OCI-LY7 (cell line): ENCODE results near the gene ASCL3. TPM values are rescaled to one million over a fixed set of nuclear protein-coding genes. Genes with fewer than 3 reads are reported as not detected.
A peak's percentile ranks its signal among the peaks of the same experiment; 100 is the strongest.

Source experiments
- BruUV-seq: library from RNA; stranded (reverse); fragments of 400-500 nt; replicated peaks from 2 replicates; lab custom pipeline; 2021; lab: Mats Ljungman, UMichigan
- CTCF ChIA-PET: fragments of 300-600 bp; sonication (Branson Sonifier 250); formaldehyde crosslinking; loops from one replicate; lab custom pipeline; 2022; ENCODE audit warnings: antibody characterized with exemption; ENCODE audit not compliant: unreplicated experiment; lab: Charles Lee
- POLR2A ChIA-PET: fragments of 300-600 bp; sonication (Branson Sonifier 250); formaldehyde crosslinking; loops from one replicate; lab custom pipeline; 2022; ENCODE audit warnings: antibody characterized with exemption; lab: Charles Lee
- DNase-seq: peaks from one replicate; pipeline ENCODE4 v3.0.0-alpha.2; 2015; ENCODE audit warnings: low spot score
- H2AFZ ChIP-seq: fragments of 200-600 bp; sonication (generic), shearing (Covaris generic); 2 replicates; pipeline ENCODE4 v1.6.1; 2014; ENCODE audit warnings: mild to moderate bottlenecking, antibody characterized with exemption, low read length, moderate library complexity
- H3K27ac ChIP-seq: fragments of 200-600 bp; sonication (generic); 2 replicates; pipeline ENCODE4 v1.5.1; 2014; ENCODE audit warnings: mixed run types, low read depth, mild to moderate bottlenecking, moderate library complexity, low read length, inconsistent platforms; ENCODE audit not compliant: poor library complexity, severe bottlenecking
- H3K36me3 ChIP-seq: fragments of 200-600 bp; sonication (generic); 2 replicates; pipeline ENCODE4 v1.6.1; 2014; ENCODE audit warnings: mild to moderate bottlenecking, antibody characterized with exemption, low read length, moderate library complexity, mixed read lengths; ENCODE audit not compliant: insufficient read depth
- H3K4me1 ChIP-seq: fragments of 200-600 bp; sonication (generic); 2 replicates; pipeline ENCODE4 v1.5.1; 2014; ENCODE audit warnings: mild to moderate bottlenecking, low read length; ENCODE audit not compliant: insufficient read depth, poor library complexity, severe bottlenecking
- H3K4me2 ChIP-seq: fragments of 200-600 bp; sonication (generic); 2 replicates; pipeline ENCODE4 v1.6.1; 2014; ENCODE audit warnings: mild to moderate bottlenecking, low read length
- H3K4me3 ChIP-seq: fragments of 200-600 bp; sonication (generic); 2 replicates; pipeline ENCODE4 v1.5.1; 2014; ENCODE audit warnings: mild to moderate bottlenecking, low read depth, low read length; ENCODE audit not compliant: poor library complexity, severe bottlenecking
- H3K79me2 ChIP-seq: fragments of 200-600 bp; sonication (generic); 2 replicates; pipeline ENCODE4 v1.6.1; 2016; ENCODE audit warnings: low read depth, mild to moderate bottlenecking, low read length, moderate library complexity, mixed read lengths; ENCODE audit not compliant: insufficient read depth
- H3K9me2 ChIP-seq: fragments of 200-600 bp; sonication (generic); 2 replicates; pipeline ENCODE4 v1.6.1; 2016; ENCODE audit warnings: mild to moderate bottlenecking, low read length, mixed read lengths; ENCODE audit not compliant: insufficient read depth
- H3K9me3 ChIP-seq: fragments of 200-600 bp; sonication (generic); 2 replicates; pipeline ENCODE4 v1.6.1; 2014; ENCODE audit warnings: mild to moderate bottlenecking, mixed run types, low read length, mixed read lengths
- H4K20me1 ChIP-seq: fragments of 200-600 bp; sonication (generic); 2 replicates; pipeline ENCODE4 v1.6.1; 2014; ENCODE audit warnings: mild to moderate bottlenecking, antibody characterized with exemption, low read length, moderate library complexity, mixed read lengths; ENCODE audit not compliant: insufficient read depth
- EZH2phosphoT487 ChIP-seq: fragments of 200-600 bp; sonication (generic); IDR thresholded peaks from 2 replicates; pipeline ENCODE4 v1.6.1; 2018; ENCODE audit warnings: low read depth, borderline replicate concordance, mild to moderate bottlenecking, mixed run types, antibody characterized with exemption, low read length, moderate library complexity, mixed read lengths
- intact Hi-C: fragments of 100-400 bp; cut with micrococcal nuclease; formaldehyde crosslinking; loops from one replicate; pipeline ENCODE4 v1.10.0; 2022; ENCODE audit not compliant: unreplicated experiment
- total RNA-seq, 2 experiments: library from RNA; depleted of rRNA in 1 of 2; stranded (reverse); fragments of >200 nt in 1 of 2; shearing (Covaris generic) in 1 of 2; gene quantifications; 2 replicates each; pipeline ENCODE4 v1.2.3, GENCODE V29; 2014 to 2022
- TF ChIP-seq, protein P1 (sequence below): fragments of 200-600 bp; sonication (generic); conservative IDR thresholded peaks from 2 replicates; pipeline ENCODE4 v1.5.1; 2014; ENCODE audit warnings: mild to moderate bottlenecking, antibody characterized with exemption, low read length, moderate library complexity, mixed read lengths

Gene ASCL3
- total RNA-seq, 2 experiments from 2014 or later: not detected

GRCh38 chr11:8948886-8949285, 6.1 kb upstream of the ASCL3 start:
- Histone ChIP-seq H3K36me3 (peaks cover 66% of the 10 kb centered on the region), H3K9me2 (no peaks in the 10 kb centered on the region), H4K20me1 (no peaks in the 10 kb centered on the region), H3K4me1 (no peaks in the 10 kb centered on the region), H3K27ac (no peak overlapping the region), H3K4me2 (no peak overlapping the region), H3K4me3 (no peak overlapping the region), H3K79me2 (no peaks in the 10 kb centered on the region), H3K9me3 (no peaks in the 10 kb centered on the region), H2AFZ (no peak overlapping the region)
- ChIA-PET POLR2A (interaction anchor here (0.6 to 1.3 kb wide), 6 partner anchors 9 to 1081 kb away, joined by 3 to 4 read pairs (median 4); no protein-coding TSS in a partner anchor), CTCF (no interaction called here)
- TF ChIP-seq, protein P1, sequence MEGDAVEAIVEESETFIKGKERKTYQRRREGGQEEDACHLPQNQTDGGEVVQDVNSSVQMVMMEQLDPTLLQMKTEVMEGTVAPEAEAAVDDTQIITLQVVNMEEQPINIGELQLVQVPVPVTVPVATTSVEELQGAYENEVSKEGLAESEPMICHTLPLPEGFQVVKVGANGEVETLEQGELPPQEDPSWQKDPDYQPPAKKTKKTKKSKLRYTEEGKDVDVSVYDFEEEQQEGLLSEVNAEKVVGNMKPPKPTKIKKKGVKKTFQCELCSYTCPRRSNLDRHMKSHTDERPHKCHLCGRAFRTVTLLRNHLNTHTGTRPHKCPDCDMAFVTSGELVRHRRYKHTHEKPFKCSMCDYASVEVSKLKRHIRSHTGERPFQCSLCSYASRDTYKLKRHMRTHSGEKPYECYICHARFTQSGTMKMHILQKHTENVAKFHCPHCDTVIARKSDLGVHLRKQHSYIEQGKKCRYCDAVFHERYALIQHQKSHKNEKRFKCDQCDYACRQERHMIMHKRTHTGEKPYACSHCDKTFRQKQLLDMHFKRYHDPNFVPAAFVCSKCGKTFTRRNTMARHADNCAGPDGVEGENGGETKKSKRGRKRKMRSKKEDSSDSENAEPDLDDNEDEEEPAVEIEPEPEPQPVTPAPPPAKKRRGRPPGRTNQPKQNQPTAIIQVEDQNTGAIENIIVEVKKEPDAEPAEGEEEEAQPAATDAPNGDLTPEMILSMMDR: no peak
- TF ChIP-seq EZH2phosphoT487: no peak
- no peak for DNase-seq
- no TSS peak for BruUV-seq
- intact Hi-C loops: no loop called here

GRCh38 chr11:8947230-8947943, 4.6 kb upstream of the ASCL3 start:
- Histone ChIP-seq H3K27ac (no peak overlapping the region), H3K4me3 (no peak overlapping the region), H2AFZ (no peak overlapping the region), H3K4me1 (no peaks in the 10 kb centered on the region), H4K20me1 (no peaks in the 10 kb centered on the region), H3K9me2 (no peaks in the 10 kb centered on the region), H3K36me3 (peaks cover 51% of the 10 kb centered on the region), H3K79me2 (no peaks in the 10 kb centered on the region), H3K9me3 (no peaks in the 10 kb centered on the region), H3K4me2 (no peak overlapping the region)
- ChIA-PET CTCF (no interaction called here), POLR2A (interaction anchor here (0.6 kb wide), 1 partner anchor 365 kb away, joined by 3 read pairs; no protein-coding TSS in a partner anchor)
- TSS peak; percentile 56 for BruUV-seq
- intact Hi-C loops: no loop called here
- no peak for DNase-seq
- TF ChIP-seq, protein P1: no peak
- no peak for TF ChIP-seq EZH2phosphoT487
